Left renal cortex interstitium (tissue), 4 donors: ENCODE measurements around the gene IARS1. TPM values are rescaled to one million over a fixed set of nuclear protein-coding genes. Genes with fewer than 3 reads are reported as not detected.
A peak's percentile ranks its signal among the peaks of the same experiment; 100 is the strongest.

ENCODE experiments used
- DNase-seq, 4 donors: peaks; one replicate each; pipeline ENCODE4 v3.0.0-alpha.2; 2013; ENCODE audit warnings: low read depth in 4 of 4, low spot score in 2 of 4, missing footprints in 1 of 4
- polyA plus RNA-seq, 4 donors: library from polyadenylated mRNA; unstranded; fragments of 120-200 nt; gene quantifications; one replicate each; pipeline ENCODE4 v1.2.1, GENCODE V29; 2013; ENCODE audit not compliant: insufficient read length in 4 of 4

IARS1 gene
- polyA plus RNA-seq, 4 donors: 82.7 to 124 (median 100.0) TPM

- no peak for DNase-seq
Measured at GRCh38 chr9:92297611-92298010, 4.1 kb upstream of the IARS1 start.

- no peak for DNase-seq
Measured at GRCh38 chr9:92295827-92296258, 2.3 kb upstream of the IARS1 start.

DNA sequence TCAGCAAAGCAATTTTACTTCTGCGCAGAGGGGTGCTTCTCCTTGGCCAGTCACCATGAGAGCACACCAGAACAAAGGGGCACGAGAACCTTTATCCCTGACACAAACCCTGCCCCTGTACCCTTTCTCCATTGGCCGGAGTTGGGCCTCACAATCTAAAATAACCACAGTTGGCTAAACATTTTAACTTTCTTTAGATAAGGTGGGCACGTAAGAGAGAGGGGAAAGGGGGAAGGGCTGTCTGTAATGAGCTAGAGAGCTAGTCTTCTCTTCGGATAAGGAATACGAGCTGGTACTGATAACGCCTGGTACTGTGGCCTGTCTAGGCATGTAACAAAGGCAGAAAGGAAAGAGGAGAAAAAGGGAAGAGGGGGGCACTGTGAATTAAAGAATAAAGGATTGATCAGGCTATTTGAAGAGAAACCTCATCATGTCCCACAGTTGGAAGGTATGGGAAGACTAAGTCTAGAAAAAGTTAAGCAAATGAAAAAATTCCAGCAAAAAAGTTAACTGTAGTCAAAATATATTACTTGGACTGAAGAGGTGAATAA, 1.8 kb upstream of the IARS1 start:
- DNase-seq: no peak

- DNase-seq: no peak
Measured at GRCh38 chr9:92294297-92294676, 790 bp upstream of the IARS1 start.

GRCh38 chr9:92293075-92293354, 482 bp downstream of the IARS1 start:
- DNase-seq: no peak

- DNase-seq: no peak
Measured at GRCh38 chr9:92292338-92293074, 991 bp downstream of the IARS1 start.

DNA sequence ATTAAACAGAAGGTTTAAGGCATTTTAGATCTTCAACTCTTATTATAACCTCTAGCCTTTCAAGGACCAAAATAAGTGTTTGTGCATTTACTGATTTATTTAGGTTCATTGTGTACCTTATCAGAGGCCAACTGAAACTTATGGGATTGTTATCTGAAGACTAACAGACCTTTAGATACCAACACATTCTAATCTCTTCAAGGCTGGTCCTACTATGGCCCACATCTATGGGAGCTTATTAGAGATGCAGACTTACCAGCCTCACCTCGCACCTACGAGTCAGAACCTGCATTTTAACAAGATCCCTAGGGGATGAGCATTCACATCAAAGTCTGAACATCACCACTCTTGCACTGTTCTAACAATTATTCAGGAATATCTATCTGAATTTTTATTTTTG, 1.9 kb downstream of the IARS1 start:
- no peak for DNase-seq

DNA sequence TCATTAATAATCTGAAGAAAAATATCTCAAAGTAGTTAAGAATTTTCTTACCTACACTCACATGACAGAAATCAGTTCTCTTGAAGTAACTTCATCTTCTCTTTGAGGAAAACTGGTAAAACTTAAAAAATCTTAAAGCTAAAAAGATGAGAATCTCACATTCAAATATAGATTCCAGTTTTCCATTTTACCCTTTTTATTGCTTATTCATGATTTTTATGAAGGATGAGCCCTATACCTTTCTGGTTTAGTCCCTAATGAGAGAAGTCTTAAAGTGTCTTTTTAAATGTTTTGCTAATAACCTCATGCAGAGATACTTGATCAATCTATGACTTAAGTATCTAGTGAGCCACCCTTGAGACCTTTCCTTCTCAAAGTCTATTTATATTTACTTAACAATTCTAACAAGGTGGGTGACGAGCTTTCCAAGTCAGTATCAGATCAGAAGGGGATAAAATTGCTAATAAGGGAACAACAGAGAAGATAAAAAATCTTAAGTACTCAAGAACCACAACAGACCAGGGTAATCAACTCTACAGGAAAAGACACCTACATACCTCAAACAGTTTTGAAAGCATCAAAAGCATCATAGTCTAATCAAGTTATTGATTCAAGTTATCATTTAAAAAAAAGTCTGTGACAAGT, 2.6 kb downstream of the IARS1 start:
- no peak for DNase-seq

GRCh38 chr9:92289708-92290390, 3.6 kb downstream of the IARS1 start:
- DNase-seq: no peak

- no peak for DNase-seq
Measured at GRCh38 chr9:92279302-92279701, 14.2 kb downstream of the IARS1 start.

DNA sequence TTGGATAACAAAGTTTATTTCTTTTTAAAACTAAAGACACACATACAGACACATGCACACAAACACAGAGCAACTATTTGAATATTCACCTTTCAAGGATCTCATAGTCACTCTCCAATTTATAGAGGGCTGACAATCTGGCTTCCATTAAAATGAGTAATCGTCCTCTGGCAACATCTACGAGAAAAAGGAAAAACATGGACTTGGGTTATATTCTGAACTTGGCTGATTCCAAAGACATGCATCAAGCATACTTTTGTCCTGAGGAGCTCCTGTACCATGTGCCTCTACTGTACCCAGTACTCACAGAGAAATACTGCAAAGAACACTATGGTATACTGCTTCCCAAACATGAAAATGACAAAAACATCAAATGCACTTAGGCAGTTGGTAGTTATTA, 15.4 kb downstream of the IARS1 start:
- DNase-seq: no peak

DNA sequence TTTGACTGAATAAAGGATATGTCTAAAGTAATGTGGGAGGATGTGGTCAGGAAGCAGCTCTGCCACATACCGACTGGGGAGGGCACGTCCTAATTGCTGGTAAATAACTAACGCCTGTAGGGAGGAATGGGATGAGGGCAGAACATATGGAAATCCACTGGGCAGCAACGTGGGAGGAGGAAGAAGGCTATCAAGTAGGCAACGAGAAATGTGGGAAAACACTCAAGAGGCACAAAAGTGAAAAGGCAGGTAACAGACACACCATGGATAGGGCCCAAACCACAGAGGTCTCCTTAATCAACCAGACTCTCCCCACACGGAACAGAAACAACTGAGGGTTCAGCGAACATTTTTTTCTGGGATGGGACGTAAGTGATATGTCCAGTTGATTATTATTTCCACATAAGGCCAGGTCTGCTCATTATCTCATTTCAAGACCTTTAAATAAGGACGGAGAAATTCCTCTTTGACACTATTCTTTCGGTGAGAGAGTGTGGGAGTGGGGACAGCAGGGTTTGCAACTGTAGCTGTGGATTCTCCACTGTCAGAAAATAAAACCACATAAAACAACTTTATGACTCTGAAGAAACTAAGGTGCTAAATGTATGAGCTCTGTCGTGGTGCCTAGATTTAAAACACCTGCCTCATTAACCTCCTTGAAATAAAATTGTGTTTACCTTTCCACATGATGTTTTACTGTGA, 17.0 kb downstream of the IARS1 start:
- DNase-seq: peak in 3 of 4 donors; percentile 44 to 66 (median 48)

- no peak for DNase-seq
Measured at GRCh38 chr9:92275541-92275940, 18.0 kb downstream of the IARS1 start.

DNA sequence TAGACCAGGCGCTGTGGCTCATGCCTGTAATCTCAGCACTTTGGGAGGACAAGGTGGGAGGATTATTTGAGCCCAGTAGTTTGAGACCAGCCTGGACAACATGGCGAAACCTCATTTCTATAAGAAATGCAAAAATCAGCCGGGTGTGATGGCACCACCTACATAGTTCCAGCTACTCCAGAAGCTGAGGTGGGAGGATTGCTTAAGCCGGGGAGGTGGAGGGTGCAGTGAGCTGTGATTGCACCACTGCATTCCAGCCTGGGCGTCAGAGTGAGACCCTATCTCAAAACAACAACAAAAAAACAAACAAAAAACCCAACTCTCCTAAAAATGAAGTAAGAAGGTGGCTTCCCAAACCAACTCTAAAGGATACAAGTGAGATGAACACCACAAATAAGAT, 23.0 kb downstream of the IARS1 start:
- no peak for DNase-seq

- no peak for DNase-seq
Measured at GRCh38 chr9:92266486-92266885, 27.0 kb downstream of the IARS1 start.

DNA sequence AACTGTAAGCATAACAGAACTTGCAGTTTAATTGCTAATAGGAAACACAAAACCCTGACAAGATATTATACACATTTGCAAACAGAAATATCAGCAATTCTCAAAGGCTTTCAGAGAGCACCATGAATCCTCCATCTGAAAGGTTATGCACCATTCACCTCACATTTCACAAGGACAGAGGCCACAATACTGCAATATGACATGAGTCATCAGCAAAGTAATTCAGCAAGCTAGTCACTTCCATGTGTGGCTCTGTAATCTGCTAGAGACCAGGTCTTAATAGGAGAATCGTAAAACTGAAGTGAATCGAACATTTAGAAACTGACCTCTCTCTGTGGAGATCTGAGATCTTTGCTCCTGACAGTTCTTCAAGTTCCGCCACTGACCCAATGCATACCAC, 28.3 kb downstream of the IARS1 start:
- DNase-seq: no peak

- no peak for DNase-seq
Measured at GRCh38 chr9:92263131-92263530, 30.4 kb downstream of the IARS1 start.

DNA sequence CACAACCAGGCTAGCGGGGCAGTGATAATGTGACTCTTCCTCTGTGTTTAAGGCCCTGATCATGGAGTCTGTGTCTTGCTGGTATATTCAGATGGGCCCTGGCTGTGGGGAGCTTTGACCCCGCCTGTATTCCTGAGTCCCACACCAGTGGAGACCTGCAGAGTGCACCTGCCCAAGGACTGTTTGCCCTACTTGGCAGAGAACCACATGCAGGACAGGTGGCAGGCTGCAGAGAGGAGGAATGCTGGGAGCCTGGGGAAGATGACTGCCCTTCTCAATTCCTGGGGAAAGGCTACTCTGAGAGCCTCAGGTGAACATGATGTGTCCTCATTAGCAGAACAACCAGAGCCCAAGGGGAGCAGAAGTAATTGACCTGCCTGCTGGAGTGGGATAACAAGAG, 36.2 kb downstream of the IARS1 start:
- no peak for DNase-seq

- DNase-seq: peak in 1 of 4 donors; percentile 38
Measured at GRCh38 chr9:92254381-92255337, 38.8 kb downstream of the IARS1 start.

DNA sequence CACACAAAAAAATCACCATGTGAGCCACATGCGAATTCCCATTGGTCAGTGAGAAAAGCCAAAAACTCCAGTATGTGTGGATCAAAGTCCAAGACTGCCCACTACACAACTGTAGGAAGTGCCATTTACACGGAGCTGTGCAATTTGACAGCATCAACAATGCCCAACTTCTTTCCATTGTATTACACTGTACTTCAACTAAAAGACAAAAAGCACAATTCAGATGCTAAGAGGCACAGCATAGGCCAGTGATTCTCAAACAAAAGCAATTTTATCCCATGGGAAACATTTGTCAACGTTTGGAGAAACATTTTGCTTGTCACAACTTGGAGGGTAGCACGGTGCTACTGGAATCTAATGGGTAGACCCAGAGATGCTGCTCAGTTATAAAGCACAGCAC, 39.8 kb downstream of the IARS1 start:
- no peak for DNase-seq
